NCI-H524 treated with DMSO at 0.1 percent for 48 hours (cell line): Measurements from ENCODE around the gene SLC16A3.

Experiments used
- DNase-seq: peaks from one replicate; lab custom pipeline; 2025; lab: John Stamatoyannopoulos, UW

The SLC16A3 gene

GRCh38 chr17:82287013-82287867, 58.4 kb downstream of the SLC16A3 start:
- no peak for DNase-seq

- no peak for DNase-seq
Observed at GRCh38 chr17:82287868-82288801, 59.3 kb downstream of the SLC16A3 start.
